Peyer's patch (tissue), 4 donors: ENCODE measurements around the gene ASB3.

Source experiments
- POLR2A ChIP-seq, 2 donors: fragments of 450-650 bp; IDR thresholded peaks; one replicate each; pipeline ENCODE4 v1.5.1; 2017; ENCODE audit warnings: antibody characterized with exemption in 2 of 2, mild to moderate bottlenecking in 2 of 2, moderate library complexity in 2 of 2
- TF ChIP-seq, protein P1 (sequence below), 6 experiments: fragments of 450-650 bp in 4 of 6; fragments of 200-600 bp in 2 of 6; sonication (generic) in 1 of 6; IDR thresholded peaks; one replicate each; pipeline ENCODE4 v1.5.1; 2017 to 2019; ENCODE audit warnings: antibody characterized with exemption in 6 of 6, mild to moderate bottlenecking in 3 of 6, moderate library complexity in 1 of 6

DNA sequence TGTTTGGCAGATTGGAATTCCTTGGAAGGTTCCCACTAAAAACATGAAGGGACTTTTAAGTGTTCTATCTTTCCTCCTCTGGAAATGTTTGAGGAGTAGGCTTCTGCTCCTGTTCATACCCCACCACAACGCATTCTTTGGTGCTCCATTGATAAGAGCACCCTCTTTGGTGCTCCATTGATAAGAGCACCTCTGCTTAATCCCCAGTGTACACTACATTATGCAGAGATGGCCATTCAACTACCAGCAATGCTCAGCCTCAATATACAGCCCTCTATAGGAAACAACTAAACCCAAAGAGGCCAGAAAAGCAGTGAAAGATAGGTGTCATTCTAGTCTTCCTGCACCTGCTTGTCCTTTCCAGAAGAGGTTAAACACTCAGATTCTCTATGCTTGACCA, 21.0 kb downstream of the ASB3 start:
- TF ChIP-seq POLR2A (IDR thresholded peaks at IDR 0.05): no peak
- TF ChIP-seq, protein P1, sequence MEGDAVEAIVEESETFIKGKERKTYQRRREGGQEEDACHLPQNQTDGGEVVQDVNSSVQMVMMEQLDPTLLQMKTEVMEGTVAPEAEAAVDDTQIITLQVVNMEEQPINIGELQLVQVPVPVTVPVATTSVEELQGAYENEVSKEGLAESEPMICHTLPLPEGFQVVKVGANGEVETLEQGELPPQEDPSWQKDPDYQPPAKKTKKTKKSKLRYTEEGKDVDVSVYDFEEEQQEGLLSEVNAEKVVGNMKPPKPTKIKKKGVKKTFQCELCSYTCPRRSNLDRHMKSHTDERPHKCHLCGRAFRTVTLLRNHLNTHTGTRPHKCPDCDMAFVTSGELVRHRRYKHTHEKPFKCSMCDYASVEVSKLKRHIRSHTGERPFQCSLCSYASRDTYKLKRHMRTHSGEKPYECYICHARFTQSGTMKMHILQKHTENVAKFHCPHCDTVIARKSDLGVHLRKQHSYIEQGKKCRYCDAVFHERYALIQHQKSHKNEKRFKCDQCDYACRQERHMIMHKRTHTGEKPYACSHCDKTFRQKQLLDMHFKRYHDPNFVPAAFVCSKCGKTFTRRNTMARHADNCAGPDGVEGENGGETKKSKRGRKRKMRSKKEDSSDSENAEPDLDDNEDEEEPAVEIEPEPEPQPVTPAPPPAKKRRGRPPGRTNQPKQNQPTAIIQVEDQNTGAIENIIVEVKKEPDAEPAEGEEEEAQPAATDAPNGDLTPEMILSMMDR (IDR thresholded peaks at IDR 0.05): no peak
